HG03025 (cell line): ENCODE results near the gene KRT83.
"Not testable (repeated sequence)": the region's sequence is repeated elsewhere in the genome, so short reads cannot be mapped to it uniquely, and the experiment has no call there.

ENCODE experiments used
- ATAC-seq: cut with Tn5 transposase; IDR thresholded peaks from one replicate; pipeline ENCODE4 v1.9.1; 2021; ENCODE audit warnings: mild to moderate bottlenecking, moderate library complexity; ENCODE audit not compliant: unreplicated experiment, low FRiP score

The KRT83 gene

GRCh38 chr12:52290483-52291134 lies 30.6 kb downstream of the KRT83 start:
- ATAC-seq = not testable (repeated sequence)

DNA sequence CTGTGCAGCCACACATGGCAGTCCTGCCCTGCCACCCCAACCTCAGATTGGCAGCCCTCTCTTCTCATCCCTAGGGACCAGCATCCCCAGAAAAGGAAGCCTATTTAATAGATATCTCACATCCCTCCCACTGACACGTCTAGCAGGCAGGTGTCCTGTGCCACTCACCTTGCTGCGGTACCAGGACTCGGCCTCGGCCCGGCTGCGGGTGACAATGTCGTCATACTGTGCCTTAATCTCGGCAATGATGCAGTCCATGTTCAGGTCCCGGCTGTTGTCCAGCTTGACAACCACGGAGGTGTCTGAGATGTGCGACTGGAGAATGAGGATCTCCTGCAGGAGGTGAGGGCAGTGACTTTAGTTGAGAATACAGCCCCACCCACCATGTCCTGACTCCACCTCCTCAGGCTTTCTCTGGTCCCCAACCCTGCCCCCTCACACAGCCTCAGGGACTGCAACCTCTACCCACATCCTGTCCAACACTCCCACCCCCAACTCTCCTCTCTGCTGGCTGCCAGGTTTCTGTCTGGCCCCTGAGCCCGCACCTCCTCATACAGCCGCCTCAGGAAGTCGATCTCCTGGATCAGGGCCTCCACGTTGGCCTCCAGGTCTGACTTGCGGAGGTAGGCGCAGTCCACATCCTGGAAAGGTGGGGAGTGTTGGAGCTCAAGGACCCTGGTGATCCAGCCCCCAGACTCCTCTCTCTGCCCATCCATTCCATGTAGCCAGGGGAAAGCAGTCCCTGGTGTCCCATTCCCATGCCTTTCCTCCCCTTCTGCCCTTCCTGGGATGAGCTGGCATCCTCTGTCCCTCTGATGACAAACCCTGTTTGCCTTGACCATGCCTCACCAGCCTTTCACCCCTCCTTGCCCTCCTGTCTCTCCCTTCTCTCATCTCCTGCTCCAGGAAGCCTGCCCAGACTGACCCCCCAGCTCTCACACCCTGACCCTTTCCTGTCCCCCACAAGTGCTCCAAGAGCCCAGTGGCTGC lies 33.1 kb downstream of the KRT83 start:
- not testable (repeated sequence) for ATAC-seq

DNA sequence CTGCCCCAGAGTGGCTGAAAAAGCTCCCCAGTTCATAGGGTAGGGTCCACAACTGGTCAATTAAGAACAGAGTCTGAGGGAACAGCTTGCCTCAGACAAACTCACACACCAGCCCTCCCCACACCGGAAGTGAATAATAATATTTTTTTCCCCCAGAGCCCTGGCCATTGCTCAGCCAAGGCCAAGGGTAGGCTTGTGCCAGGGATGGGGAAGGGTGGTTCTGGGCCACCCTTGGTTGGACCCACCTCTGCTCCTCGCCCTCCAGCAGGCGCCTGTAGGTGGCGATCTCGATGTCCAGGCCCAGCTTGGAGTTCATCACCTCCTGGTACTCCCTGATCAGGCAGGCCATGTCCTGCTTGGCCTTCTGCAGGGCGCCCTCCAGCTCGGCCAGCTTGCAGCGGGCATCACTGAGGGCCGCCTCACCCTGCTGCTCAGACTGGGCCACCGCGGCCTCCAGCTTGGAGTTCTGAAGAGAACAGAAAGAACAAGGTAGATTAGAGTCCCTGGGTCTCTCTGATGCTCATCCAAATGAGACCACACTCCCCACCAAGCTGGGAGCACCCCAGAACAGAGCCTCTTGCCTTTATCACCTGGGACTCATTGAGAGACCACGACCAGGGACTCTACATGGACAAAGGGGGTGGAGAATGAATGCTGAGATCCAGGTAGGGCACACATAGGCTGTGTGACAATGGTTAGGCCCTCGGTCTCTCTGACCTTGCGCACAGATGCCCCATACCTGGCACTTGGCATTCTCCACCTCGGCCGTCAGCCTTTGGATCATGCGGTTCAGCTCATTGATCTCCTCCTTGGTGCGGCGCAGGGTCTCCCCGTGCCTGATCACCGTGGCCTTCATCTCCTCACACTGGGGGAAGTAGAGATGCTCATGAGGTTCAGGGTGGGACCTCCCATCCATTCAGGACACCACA lies 34.1 kb downstream of the KRT83 start:
- ATAC-seq = not testable (repeated sequence)

- no peak for ATAC-seq
Measured at GRCh38 chr12:52285851-52286530, 35.2 kb downstream of the KRT83 start.

GRCh38 chr12:52285172-52285745 lies 35.9 kb downstream of the KRT83 start:
- no peak for ATAC-seq

- ATAC-seq = no peak
Measured at GRCh38 chr12:52284562-52285171, 36.5 kb downstream of the KRT83 start.

- no peak for ATAC-seq
Measured at GRCh38 chr12:52280796-52281560, 40.2 kb downstream of the KRT83 start.

DNA sequence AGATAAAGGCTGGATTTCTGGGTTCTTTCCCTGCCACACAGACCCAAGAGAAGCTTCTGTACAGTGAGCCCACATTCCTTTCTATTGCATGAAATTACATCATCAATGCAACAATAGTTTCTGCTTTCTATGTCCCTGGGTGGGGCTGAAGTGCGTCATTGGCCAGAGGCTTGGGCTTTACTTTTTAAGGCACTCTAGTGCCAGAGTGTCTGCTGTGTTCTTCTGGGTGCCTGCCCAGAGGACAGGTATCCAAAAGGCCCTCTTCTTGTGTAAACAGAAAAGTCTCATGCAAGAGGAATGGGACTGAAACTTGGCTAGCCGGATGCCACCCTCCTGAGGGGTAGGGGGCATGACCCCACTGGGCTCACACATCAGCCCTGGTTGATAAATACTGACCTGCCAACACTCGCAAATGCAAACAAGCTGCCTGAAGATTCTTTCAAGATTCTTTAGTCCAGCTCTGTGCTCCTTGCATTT lies 40.8 kb downstream of the KRT83 start:
- no peak for ATAC-seq

GRCh38 chr12:52279422-52280318 lies 41.5 kb downstream of the KRT83 start:
- no peak for ATAC-seq

- ATAC-seq = no peak
Measured at GRCh38 chr12:52278575-52279421, 42.4 kb downstream of the KRT83 start.

DNA sequence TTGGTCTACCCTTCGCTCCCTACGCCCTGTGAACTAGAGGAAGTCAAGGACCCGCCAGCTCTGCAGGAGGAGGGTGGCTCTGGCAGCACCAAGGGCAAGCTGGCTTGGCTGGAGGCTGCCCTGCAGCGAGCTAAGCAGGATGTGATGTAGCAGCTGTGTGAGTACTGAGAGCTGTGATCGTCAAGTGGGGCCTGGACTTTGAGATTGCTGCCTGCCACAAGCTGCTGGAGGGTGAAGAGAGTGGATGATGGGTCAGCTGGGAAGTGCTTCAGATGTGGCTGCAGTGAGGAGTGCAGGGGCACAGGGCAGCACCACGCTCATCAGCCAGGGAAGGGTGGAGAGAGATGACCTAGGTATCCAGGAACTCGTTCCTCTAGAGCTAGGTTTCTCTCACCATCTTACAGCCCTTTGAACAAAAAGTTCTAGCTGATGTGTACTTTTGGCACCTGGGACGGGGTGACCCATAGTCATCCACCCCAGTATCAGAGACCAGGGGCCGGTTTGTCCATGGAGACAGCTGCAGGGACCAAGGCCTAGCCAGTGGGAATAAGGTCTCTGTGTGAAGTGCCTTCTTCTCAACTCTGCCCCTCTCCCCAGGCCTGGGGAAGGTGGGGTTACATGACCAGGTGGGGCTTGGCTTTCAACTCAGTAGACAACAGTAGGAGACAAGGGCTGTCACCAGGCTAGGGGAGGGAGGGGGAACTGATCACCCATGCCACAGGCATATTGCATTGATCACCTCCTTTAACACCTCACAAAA lies 43.5 kb downstream of the KRT83 start:
- ATAC-seq = no peak

- ATAC-seq = no peak
Measured at GRCh38 chr12:52275686-52276085, 45.5 kb downstream of the KRT83 start.

GRCh38 chr12:52274521-52275120 lies 46.6 kb downstream of the KRT83 start, which contains the start of gene KRT86:
Gene KRT86, plus strand, starts transcription at chr12:52274645. Its CDS starts 27,272 bp downstream, at chr12:52301917.
- no peak for ATAC-seq

GRCh38 chr12:52271158-52271557 lies 50.0 kb downstream of the KRT83 start:
- ATAC-seq = no peak

DNA sequence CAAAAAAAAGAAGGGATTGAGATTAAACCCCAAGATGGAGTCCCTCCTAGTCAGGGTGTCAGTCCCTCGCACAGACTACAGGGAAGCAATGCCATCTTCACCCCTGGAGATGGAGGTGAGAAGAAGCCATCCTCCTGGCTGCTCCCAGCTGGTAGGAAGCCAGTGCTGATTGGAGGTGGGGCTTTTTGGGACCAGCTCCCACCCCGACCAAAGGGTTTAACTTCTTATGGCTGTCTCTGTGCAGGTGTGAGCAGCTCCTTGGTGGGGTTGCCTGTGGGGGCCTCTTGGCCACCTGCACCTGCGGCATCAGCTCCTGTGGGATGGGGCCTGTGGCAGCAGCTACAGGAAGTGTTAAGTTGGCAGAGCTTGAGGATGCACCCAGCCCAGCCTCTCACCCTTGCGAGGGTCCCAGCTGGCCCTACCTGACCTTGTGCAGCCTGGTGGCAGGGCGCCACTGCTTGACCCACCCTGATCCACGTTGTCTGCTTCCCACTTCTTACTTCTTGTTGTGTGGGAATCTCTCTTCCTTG lies 50.6 kb downstream of the KRT83 start:
- ATAC-seq = no peak
